H1 (cell line): ENCODE measurements around the gene WNT9B. TPM values are rescaled to one million over a fixed set of nuclear protein-coding genes. Genes with fewer than 3 reads are reported as not detected.

Source experiments
- CTCF ChIA-PET: fragments of 300-600 bp; sonication (Branson Sonifier 250); formaldehyde crosslinking; loops from one replicate; lab custom pipeline; 2021; ENCODE audit not compliant: partially characterized antibody; lab: Charles Lee
- POLR2A ChIA-PET: fragments of 300-600 bp; sonication (Branson Sonifier 250); formaldehyde crosslinking; loops from one replicate; lab custom pipeline; 2021; ENCODE audit warnings: inconsistent platforms; ENCODE audit not compliant: partially characterized antibody; lab: Charles Lee
- DNase-seq, 2 experiments: peaks; one replicate each; pipeline versions ENCODE4 v3.0.0 to v3.0.0-alpha.2; 2010 to 2022; ENCODE audit warnings: low spot score in 2 of 2, low read depth in 1 of 2, mixed read lengths in 1 of 2
- FAIRE-seq: peaks from 2 replicates; lab custom pipeline; 2011; peaks lifted over from hg19 to GRCh38; lab: Jason Lieb, UNC
- H2AFZ ChIP-seq: 2 replicates; pipeline ENCODE4 v1.8.1; 2012; ENCODE audit warnings: low read length, inconsistent platforms
- H2AK5ac ChIP-seq: 2 replicates; pipeline ENCODE4 v1.6.1; 2013; ENCODE audit warnings: low read depth, low read length
- H2BK120ac ChIP-seq: replicated peaks from 2 replicates; pipeline ENCODE3; 2013; ENCODE audit warnings: low read depth, low read length, inconsistent platforms
- H2BK12ac ChIP-seq: 2 replicates; pipeline ENCODE4 v1.6.1; 2013; ENCODE audit warnings: low read depth, low read length
- H2BK15ac ChIP-seq: 2 replicates; pipeline ENCODE4 v1.6.1; 2013; ENCODE audit warnings: low read length
- H2BK20ac ChIP-seq: 2 replicates; pipeline ENCODE4 v1.6.1; 2013; ENCODE audit warnings: low read length
- H2BK5ac ChIP-seq: 2 replicates; pipeline ENCODE4 v1.6.1; 2013; ENCODE audit warnings: low read depth, low read length
- H3K14ac ChIP-seq: 2 replicates; pipeline ENCODE4 v1.6.1; 2013; ENCODE audit warnings: inconsistent platforms; ENCODE audit not compliant: insufficient read length
- H3K18ac ChIP-seq: 2 replicates; pipeline ENCODE4 v1.6.1; 2013; ENCODE audit warnings: low read length; ENCODE audit errors: extremely low read depth
- H3K23ac ChIP-seq: 2 replicates; pipeline ENCODE4 v1.6.1; 2013; ENCODE audit warnings: inconsistent platforms; ENCODE audit not compliant: insufficient read length
- H3K23me2 ChIP-seq: 2 replicates; pipeline ENCODE4 v1.6.1; 2013; ENCODE audit warnings: low read depth, low read length
- H3K27ac ChIP-seq: 2 replicates; pipeline ENCODE4 v1.6.1; 2011; ENCODE audit warnings: low read depth, low read length, inconsistent platforms
- H3K27me3 ChIP-seq, 4 experiments: replicated peaks in 1 of 4; 1 replicate in 1 of 4; 2 replicates in 3 of 4; pipeline versions ENCODE4 v1.6.1 to v1.8.1; 2011 to 2013; ENCODE audit warnings: low read length in 3 of 4, mild to moderate bottlenecking in 3 of 4, inconsistent platforms in 2 of 4, mixed read lengths in 2 of 4, moderate library complexity in 1 of 4; ENCODE audit not compliant: control insufficient read depth in 3 of 4, insufficient read depth in 3 of 4; ENCODE audit errors: extremely low read depth in 1 of 4
- H3K36me3 ChIP-seq, 4 experiments: 2 replicates each; pipeline versions ENCODE4 v1.6.1 to v1.8.1; 2011 to 2013; ENCODE audit warnings: mild to moderate bottlenecking in 4 of 4, low read length in 3 of 4, moderate library complexity in 2 of 4, control low read depth in 1 of 4, inconsistent platforms in 1 of 4; ENCODE audit not compliant: insufficient read depth in 4 of 4, control insufficient read depth in 2 of 4
- H3K4ac ChIP-seq: replicated peaks from 2 replicates; pipeline ENCODE3; 2013; ENCODE audit warnings: low read length, low read depth, mixed read lengths, inconsistent platforms; ENCODE audit not compliant: insufficient read length
- H3K4me1 ChIP-seq, 4 experiments: replicated peaks in 1 of 4; 1 replicate in 1 of 4; 2 replicates in 3 of 4; pipeline versions ENCODE4 v1.6.1 to v1.8.1; 2011 to 2013; ENCODE audit warnings: low read length in 3 of 4, inconsistent platforms in 2 of 4, mixed read lengths in 1 of 4; ENCODE audit not compliant: insufficient read depth in 4 of 4, control insufficient read depth in 3 of 4
- H3K4me2 ChIP-seq, 2 experiments: 2 replicates each; pipeline versions ENCODE4 v1.6.1 to v1.8.1; 2011 to 2013; ENCODE audit warnings: low read depth in 2 of 2, low read length in 2 of 2, control low read depth in 1 of 2, inconsistent platforms in 1 of 2, mild to moderate bottlenecking in 1 of 2; ENCODE audit not compliant: insufficient read depth in 1 of 2
- H3K4me3 ChIP-seq, 4 experiments: fragments of 200-600, 300-600 bp in 1 of 4; sonication (generic), shearing (Covaris generic), sonication (Bioruptor Twin) in 1 of 4; 2 replicates each; pipeline versions ENCODE4 v1.5.1 to v1.8.1; 2011 to 2016; ENCODE audit warnings: low read length in 4 of 4, low read depth in 3 of 4, control low read depth in 2 of 4, inconsistent platforms in 2 of 4, mild to moderate bottlenecking in 2 of 4, mixed read lengths in 1 of 4, moderate library complexity in 1 of 4; ENCODE audit not compliant: insufficient read depth in 2 of 4; ENCODE audit errors: extremely low read depth in 1 of 4
- H3K56ac ChIP-seq: replicated peaks from 2 replicates; pipeline ENCODE3; 2013; ENCODE audit warnings: low read depth, mild to moderate bottlenecking, mixed read lengths, low read length, inconsistent platforms; ENCODE audit not compliant: insufficient read length
- H3K79me1 ChIP-seq: 2 replicates; pipeline ENCODE4 v1.6.1; 2013; ENCODE audit warnings: low read depth, low read length, control low read depth
- H3K79me2 ChIP-seq, 2 experiments: 2 replicates each; pipeline versions ENCODE4 v1.6.1 to v1.8.1; 2012 to 2013; ENCODE audit warnings: low read length in 2 of 2, mild to moderate bottlenecking in 2 of 2, inconsistent platforms in 1 of 2; ENCODE audit not compliant: insufficient read depth in 2 of 2, control insufficient read depth in 1 of 2
- H3K9ac ChIP-seq, 4 experiments: replicated peaks in 1 of 4; 1 replicate in 1 of 4; 2 replicates in 3 of 4; pipeline versions ENCODE4 v1.6.1 to v1.8.1; 2011 to 2013; ENCODE audit warnings: low read depth in 3 of 4, low read length in 3 of 4, control low read depth in 2 of 4, mild to moderate bottlenecking in 2 of 4, moderate library complexity in 2 of 4, inconsistent platforms in 1 of 4; ENCODE audit errors: extremely low read depth in 1 of 4
- H3K9me3 ChIP-seq, 2 experiments: 2 replicates each; pipeline versions ENCODE4 v1.6.1 to v1.8.1; 2012 to 2013; ENCODE audit warnings: mild to moderate bottlenecking in 2 of 2, moderate library complexity in 2 of 2, control low read depth in 1 of 2, inconsistent platforms in 1 of 2, low read depth in 1 of 2, low read length in 1 of 2, mixed read lengths in 1 of 2; ENCODE audit not compliant: insufficient read depth in 2 of 2
- H4K20me1 ChIP-seq, 2 experiments: replicated peaks in 1 of 2; 2 replicates each; pipeline versions ENCODE3 to v1.8.1; 2011 to 2013; ENCODE audit warnings: inconsistent platforms in 2 of 2, low read length in 2 of 2, mild to moderate bottlenecking in 1 of 2; ENCODE audit not compliant: insufficient read depth in 2 of 2, control insufficient read depth in 1 of 2
- H4K5ac ChIP-seq: 2 replicates; pipeline ENCODE4 v1.6.1; 2013; ENCODE audit warnings: low read length, low read depth, mixed read lengths, inconsistent platforms; ENCODE audit not compliant: insufficient read length
- H4K8ac ChIP-seq: 2 replicates; pipeline ENCODE4 v1.8.0; 2013; ENCODE audit warnings: mild to moderate bottlenecking, moderate library complexity, low read length, inconsistent platforms; ENCODE audit not compliant: insufficient read depth; ENCODE audit errors: extremely low read depth
- H4K91ac ChIP-seq: replicated peaks from 2 replicates; pipeline ENCODE3; 2013; ENCODE audit warnings: low read length, mixed read lengths, inconsistent platforms; ENCODE audit not compliant: insufficient read length
- ASH2L ChIP-seq: fragments of 200-600, 300-600 bp; sonication (generic); IDR thresholded peaks from one replicate; pipeline ENCODE4 v1.7.1; 2017; ENCODE audit warnings: low read length
- ATF3 ChIP-seq: IDR thresholded peaks from 2 replicates; pipeline ENCODE4 v1.6.1; 2011; ENCODE audit warnings: low read depth, mild to moderate bottlenecking, low read length; ENCODE audit not compliant: insufficient read depth
- FOSL1 ChIP-seq: IDR thresholded peaks from 2 replicates; pipeline ENCODE4 v1.6.1; 2011; ENCODE audit warnings: mild to moderate bottlenecking, low read depth, low read length, moderate library complexity; ENCODE audit not compliant: insufficient read depth
- GABPA ChIP-seq: IDR thresholded peaks from 2 replicates; pipeline ENCODE4 v1.6.1; 2011; ENCODE audit warnings: mild to moderate bottlenecking, low read length, moderate library complexity, borderline replicate concordance; ENCODE audit not compliant: insufficient read depth
- JUN ChIP-seq: IDR thresholded peaks from 2 replicates; pipeline ENCODE4 v1.6.1; 2011; ENCODE audit warnings: low read depth, mild to moderate bottlenecking, improper control_type of control experiment, low read length
- RBBP5 ChIP-seq: IDR thresholded peaks from 2 replicates; pipeline ENCODE4 v1.7.1; 2012; ENCODE audit warnings: low read depth, mild to moderate bottlenecking, inconsistent platforms, low read length, moderate library complexity, borderline replicate concordance
- SIRT6 ChIP-seq: IDR thresholded peaks from one replicate; pipeline ENCODE4 v1.7.1; 2012; ENCODE audit warnings: low read length, inconsistent platforms
- TBP ChIP-seq: IDR thresholded peaks from 2 replicates; pipeline ENCODE4 v1.6.1; 2011; ENCODE audit warnings: low read depth, low read length, improper control_type of control experiment
- YY1 ChIP-seq: IDR thresholded peaks from 2 replicates; pipeline ENCODE4 v1.6.1; 2011; ENCODE audit warnings: low read depth, mild to moderate bottlenecking, low read length
- ZNF274 ChIP-seq: IDR thresholded peaks from 2 replicates; pipeline ENCODE4 v1.7.0; 2012; ENCODE audit warnings: low read length, borderline replicate concordance; ENCODE audit errors: extremely low read depth
- WGBS, 2 experiments: shearing (Covaris generic) in 1 of 2; methylation state at CpG; one replicate each; pipeline versions ENCODE4 v1.1.6 to v1.1.7; 2013 to 2015; ENCODE audit warnings: low lambda C conversion rate in 2 of 2, mixed read lengths in 2 of 2, inconsistent platforms in 1 of 2, low coverage in 1 of 2, missing lambda C conversion rate in 1 of 2; ENCODE audit not compliant: insufficient replicate concordance in 2 of 2, insufficient coverage in 1 of 2, insufficient read length in 1 of 2; ENCODE audit errors: extremely low coverage in 1 of 2, missing lambda C conversion rate in 1 of 2; 5-methylcytosine and 5-hydroxymethylcytosine counted together
- polyA plus RNA-seq, 7 experiments: library from polyadenylated mRNA; depleted of rRNA in 3 of 7; stranded (reverse) in 5 of 7; unstranded in 2 of 7; fragments of >200 nt in 5 of 7; fragments of 200-250 nt in 2 of 7; gene quantifications; 1 replicate in 5 of 7; 2 replicates in 1 of 7; 4 replicates in 1 of 7; pipeline versions ENCODE4 v1.2.1 to v1.2.3, GENCODE V29; 2011 to 2013; ENCODE audit warnings: missing spikeins in 2 of 7, mixed read lengths in 2 of 7
- total RNA-seq: library from RNA; stranded (reverse); fragmentation: NEBNext Ultra II Directional; extraction: Animal tissue kit (Norgen Biotek cat#: 25700); gene quantifications from 2 replicates; pipeline ENCODE4 v1.2.1, GENCODE V29; 2021

WNT9B gene
- total and polyA plus RNA-seq, 2 of the 8 experiments (the other 6 are each of a cell fraction or from before 2014, with no cell fraction given), result 0.21 TPM; not detected in 1

- Histone ChIP-seq H3K27me3 (peaks cover 3 to 12% (median 11%) of the 10 kb centered on the region in 4 experiments), H2BK5ac (no peak overlapping the region), H2BK120ac (no peak overlapping the region), H3K4ac (no peak overlapping the region), H4K20me1 (no peaks in the 10 kb centered on the region), H4K8ac (no peak overlapping the region; the same call in 1 of the 2 replicates), H3K36me3 (no peaks in the 10 kb centered on the region), H3K79me2 (no peaks in the 10 kb centered on the region), H3K18ac (no peak overlapping the region; the same call in 1 of the 2 replicates), H3K14ac (no peak overlapping the region), H3K9ac (no peak overlapping the region), H2AFZ (peak overlapping the region; percentile 98; the same call in 1 of the 2 replicates), H2AK5ac (no peak overlapping the region), H3K4me1 (no peaks in the 10 kb centered on the region; a peak in 1 of 7 replicates), H4K5ac (no peak overlapping the region), H3K27ac (no peak overlapping the region), H3K9me3 (peaks cover 9 to 10% of the 10 kb centered on the region in 2 experiments; a peak in 3 of 4 replicates), H2BK20ac (no peak overlapping the region), H2BK15ac (peak overlapping the region; percentile 88; the same call in 1 of the 2 replicates), H2BK12ac (peak overlapping the region; percentile 94; the same call in 1 of the 2 replicates), H3K4me3 (peak overlapping the region; percentile 10 to 48 (median 40); a peak in 7 of 8 replicates), H3K56ac (no peak overlapping the region), H3K79me1 (no peaks in the 10 kb centered on the region), H3K23me2 (no peaks in the 10 kb centered on the region; the same call in 1 of the 2 replicates), H3K4me2 (peak overlapping the region; percentile 44 to 88), H4K91ac (no peak overlapping the region), H3K23ac (no peak overlapping the region)
- FAIRE-seq (no peak), DNase-seq (peak in 1 of 2 experiments; percentile 92)
- 22% methylated on average over 39 of the region's 43 CpGs; no CpG with 5 or more reads in 1 of the 2 experiments for WGBS, 2 experiments
- ChIA-PET CTCF (interaction anchor here (0.5 to 5.4 kb wide), 52 partner anchors 8 to 1622 kb away, joined by 3 to 81 read pairs (median 4); partner anchors contain the start of genes RPRML and WNT9B), POLR2A (interaction anchor here (0.5 to 1.1 kb wide), 2 partner anchors 136 to 645 kb away, joined by 3 read pairs; no protein-coding TSS in a partner anchor)
- peak; percentile 37 for TF ChIP-seq ASH2L
- TF ChIP-seq ATF3, result no peak
- no peak for TF ChIP-seq ZNF274
- no peak for TF ChIP-seq JUN
- no peak for TF ChIP-seq RBBP5
- TF ChIP-seq TBP, result 0 out of 2 replicates have a peak, but pooled peaks have one; percentile 16
- no peak for TF ChIP-seq YY1
- TF ChIP-seq GABPA, result peak; percentile 75; the same call in 1 of the 2 replicates
- TF ChIP-seq SIRT6, result no peak
- TF ChIP-seq FOSL1, result no peak
These were observed 9.6 kb upstream of the WNT9B start for GRCh38 chr17:46841561-46842379.
